MM.1S (cell line): Measurements from ENCODE around the gene AP1M1.

Source experiments
- DNase-seq: peaks from one replicate; pipeline ENCODE4 v3.0.0-alpha.2; 2015
- H2AFZ ChIP-seq: fragments of 300-600 bp; sonication (generic); 2 replicates; pipeline ENCODE4 v1.6.0; 2016; ENCODE audit warnings: antibody characterized with exemption, low read length
- H3F3A ChIP-seq: fragments of 300-600 bp; sonication (generic); 2 replicates; pipeline ENCODE4 v1.6.1; 2016; ENCODE audit warnings: mild to moderate bottlenecking, antibody characterized with exemption, low read length, moderate library complexity, mixed read lengths; ENCODE audit not compliant: insufficient read depth
- H3K27ac ChIP-seq: fragments of 300-600 bp; sonication (generic); 2 replicates; pipeline ENCODE4 v1.5.1; 2016; ENCODE audit warnings: mild to moderate bottlenecking, low read length
- H3K27me3 ChIP-seq: fragments of 300-600 bp; sonication (generic); replicated peaks from 2 replicates; pipeline ENCODE4 v1.6.0; 2016; ENCODE audit warnings: low read length; ENCODE audit not compliant: insufficient read depth
- H3K36me3 ChIP-seq: fragments of 300-600 bp; sonication (generic); replicated peaks from 2 replicates; pipeline ENCODE4 v1.6.1; 2016; ENCODE audit warnings: mild to moderate bottlenecking, low read length, mixed read lengths; ENCODE audit not compliant: insufficient read depth
- H3K4me1 ChIP-seq: fragments of 300-600 bp; sonication (generic); 2 replicates; pipeline ENCODE4 v1.6.1; 2016; ENCODE audit warnings: low read length, mixed read lengths
- H3K4me2 ChIP-seq: fragments of 300-600 bp; sonication (generic); 2 replicates; pipeline ENCODE4 v1.6.0; 2016; ENCODE audit warnings: low read depth, low read length
- H3K4me3 ChIP-seq: fragments of 300-600 bp; sonication (generic); 2 replicates; pipeline ENCODE4 v1.5.1; 2016; ENCODE audit warnings: low read length, mixed read lengths
- H3K79me2 ChIP-seq: fragments of 300-600 bp; sonication (generic); 2 replicates; pipeline ENCODE4 v1.6.1; 2016; ENCODE audit warnings: mixed run types, low read length, mixed read lengths
- H3K9ac ChIP-seq: fragments of 300-600 bp; sonication (generic); 2 replicates; pipeline ENCODE4 v1.6.1; 2016; ENCODE audit warnings: low read length, mixed read lengths
- H3K9me2 ChIP-seq: fragments of 300-600 bp; sonication (generic); replicated peaks from 2 replicates; pipeline ENCODE4 v1.6.1; 2016; ENCODE audit warnings: mild to moderate bottlenecking, low read length, mixed read lengths; ENCODE audit not compliant: insufficient read depth
- H3K9me3 ChIP-seq: fragments of 300-600 bp; sonication (generic); replicated peaks from 2 replicates; pipeline ENCODE4 v1.6.1; 2016; ENCODE audit warnings: mild to moderate bottlenecking, low read length, mixed read lengths; ENCODE audit not compliant: insufficient read depth
- H4K20me1 ChIP-seq: fragments of 300-600 bp; sonication (generic); 2 replicates; pipeline ENCODE4 v1.6.1; 2016; ENCODE audit warnings: mild to moderate bottlenecking, low read length, moderate library complexity, mixed read lengths; ENCODE audit not compliant: insufficient read depth
- CTCF ChIP-seq: fragments of 300-600 bp; sonication (generic); IDR thresholded peaks from 2 replicates; pipeline ENCODE4 v1.5.1; 2016; ENCODE audit warnings: antibody characterized with exemption, low read length, mixed read lengths
- EZH2 ChIP-seq: fragments of 300-600 bp; sonication (generic); optimal IDR thresholded peaks from 2 replicates; pipeline ENCODE3; 2017; ENCODE audit warnings: low read depth, mild to moderate bottlenecking, antibody characterized with exemption, low read length, mixed read lengths
- EZH2phosphoT487 ChIP-seq: fragments of 300-600 bp; sonication (generic); IDR thresholded peaks from 2 replicates; pipeline ENCODE4 v1.6.1; 2018; ENCODE audit warnings: antibody characterized with exemption, low read length

The AP1M1 gene

GRCh38 chr19:16244091-16244490 is 46.4 kb downstream of the AP1M1 start:
- no peaks in the 10 kb centered on the region for H3K27me3 ChIP-seq
- TF ChIP-seq EZH2phosphoT487 (no peak), CTCF (no peak)
- no peak for DNase-seq
- no peaks in the 10 kb centered on the region for H3K36me3 ChIP-seq
- no peaks in the 10 kb centered on the region for H3K9me2 ChIP-seq
- no peak overlapping the region for H2AFZ ChIP-seq
- no peak overlapping the region for H3K4me3 ChIP-seq
- H3K79me2 ChIP-seq = no peaks in the 10 kb centered on the region
- H3K4me2 ChIP-seq = no peak overlapping the region
- no peaks in the 10 kb centered on the region for H4K20me1 ChIP-seq
- H3K9ac ChIP-seq = no peak overlapping the region
- H3F3A ChIP-seq = no peaks in the 10 kb centered on the region
- no peak overlapping the region for H3K27ac ChIP-seq
- no peaks in the 10 kb centered on the region for H3K9me3 ChIP-seq
- no peaks in the 10 kb centered on the region for H3K4me1 ChIP-seq

GRCh38 chr19:16247353-16248182 is 49.9 kb downstream of the AP1M1 start:
- Histone ChIP-seq H3F3A (no peaks in the 10 kb centered on the region), H4K20me1 (no peaks in the 10 kb centered on the region), H3K27ac (no peak overlapping the region), H3K9ac (no peak overlapping the region), H3K27me3 (no peaks in the 10 kb centered on the region), H3K4me1 (no peaks in the 10 kb centered on the region), H2AFZ (0 out of 2 replicates have a peak overlapping the region, but pooled peaks have one; percentile 5), H3K9me3 (no peaks in the 10 kb centered on the region), H3K79me2 (no peaks in the 10 kb centered on the region), H3K4me2 (no peak overlapping the region), H3K36me3 (no peaks in the 10 kb centered on the region), H3K4me3 (no peak overlapping the region), H3K9me2 (no peaks in the 10 kb centered on the region)
- TF ChIP-seq CTCF = peak; percentile 97
- TF ChIP-seq EZH2phosphoT487 = no peak
- peak; percentile 62 for DNase-seq

- Histone ChIP-seq H3K27ac (no peak overlapping the region), H3F3A (no peaks in the 10 kb centered on the region), H3K9me3 (no peaks in the 10 kb centered on the region), H3K9me2 (no peaks in the 10 kb centered on the region), H3K27me3 (no peaks in the 10 kb centered on the region), H3K4me2 (no peak overlapping the region), H3K4me3 (no peak overlapping the region), H3K36me3 (no peaks in the 10 kb centered on the region), H2AFZ (no peak overlapping the region), H3K9ac (no peak overlapping the region), H3K79me2 (no peaks in the 10 kb centered on the region), H3K4me1 (no peaks in the 10 kb centered on the region), H4K20me1 (no peaks in the 10 kb centered on the region)
- DNase-seq = no peak
- TF ChIP-seq EZH2phosphoT487 = no peak
- no peak for TF ChIP-seq EZH2
- TF ChIP-seq CTCF = no peak
Observed at GRCh38 chr19:16248380-16249023, 50.8 kb downstream of the AP1M1 start.
